ENCODE data around the gene PADI1.

Gene PADI1

GRCh38 chr1:17280894-17281293, 76.0 kb downstream of the PADI1 start:
- no peaks in the 10 kb centered on the region for H3K9me2 ChIP-seq (replicated peaks; ENCODE audit: insufficient read depth, low read length)
- H3F3A ChIP-seq (ENCODE audit: insufficient read depth): no peaks in the 10 kb centered on the region
- H3K36me3 ChIP-seq (ENCODE audit: low read length): no peaks in the 10 kb centered on the region
- H3K9ac ChIP-seq (ENCODE audit: low read length): no peak overlapping the region
- no peak for TF ChIP-seq EZH2phosphoT487 (conservative IDR thresholded peaks at IDR 0.05; ENCODE audit: low read length)
- TF ChIP-seq, protein P1, sequence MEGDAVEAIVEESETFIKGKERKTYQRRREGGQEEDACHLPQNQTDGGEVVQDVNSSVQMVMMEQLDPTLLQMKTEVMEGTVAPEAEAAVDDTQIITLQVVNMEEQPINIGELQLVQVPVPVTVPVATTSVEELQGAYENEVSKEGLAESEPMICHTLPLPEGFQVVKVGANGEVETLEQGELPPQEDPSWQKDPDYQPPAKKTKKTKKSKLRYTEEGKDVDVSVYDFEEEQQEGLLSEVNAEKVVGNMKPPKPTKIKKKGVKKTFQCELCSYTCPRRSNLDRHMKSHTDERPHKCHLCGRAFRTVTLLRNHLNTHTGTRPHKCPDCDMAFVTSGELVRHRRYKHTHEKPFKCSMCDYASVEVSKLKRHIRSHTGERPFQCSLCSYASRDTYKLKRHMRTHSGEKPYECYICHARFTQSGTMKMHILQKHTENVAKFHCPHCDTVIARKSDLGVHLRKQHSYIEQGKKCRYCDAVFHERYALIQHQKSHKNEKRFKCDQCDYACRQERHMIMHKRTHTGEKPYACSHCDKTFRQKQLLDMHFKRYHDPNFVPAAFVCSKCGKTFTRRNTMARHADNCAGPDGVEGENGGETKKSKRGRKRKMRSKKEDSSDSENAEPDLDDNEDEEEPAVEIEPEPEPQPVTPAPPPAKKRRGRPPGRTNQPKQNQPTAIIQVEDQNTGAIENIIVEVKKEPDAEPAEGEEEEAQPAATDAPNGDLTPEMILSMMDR (IDR thresholded peaks at IDR 0.05; ENCODE audit: insufficient read depth, low read length, poor library complexity, severe bottlenecking): no peak
- H3K27me3 ChIP-seq (ENCODE audit: low read length): no peaks in the 10 kb centered on the region
- H2AFZ ChIP-seq (ENCODE audit: low read depth, low read length, severe bottlenecking): no peak overlapping the region
- no peak overlapping the region for H3K27ac ChIP-seq (ENCODE audit: low read depth, low read length)
- no peaks in the 10 kb centered on the region for H4K20me1 ChIP-seq (ENCODE audit: low read depth, low read length)
- no peaks in the 10 kb centered on the region for H3K9me3 ChIP-seq (ENCODE audit: insufficient read depth, low read length)
- H3K4me3 ChIP-seq (ENCODE audit: insufficient read depth, low read length, poor library complexity, severe bottlenecking): no peak overlapping the region
- no peak overlapping the region for H3K4me2 ChIP-seq (ENCODE audit: low read depth, low read length, poor library complexity, severe bottlenecking)
- no peaks in the 10 kb centered on the region for H3K79me2 ChIP-seq (ENCODE audit: insufficient read depth, low read length)

GRCh38 chr1:17281775-17282181, 76.8 kb downstream of the PADI1 start:
- Histone ChIP-seq H3K27ac (ENCODE audit: low read depth, low read length) (no peak overlapping the region), H4K20me1 (ENCODE audit: low read depth, low read length) (no peaks in the 10 kb centered on the region), H3K4me2 (ENCODE audit: low read depth, low read length, poor library complexity, severe bottlenecking) (no peak overlapping the region), H3K9me3 (ENCODE audit: insufficient read depth, low read length) (no peaks in the 10 kb centered on the region), H3K9me2 (replicated peaks; ENCODE audit: insufficient read depth, low read length) (no peaks in the 10 kb centered on the region), H3K27me3 (ENCODE audit: low read length) (no peaks in the 10 kb centered on the region), H3F3A (ENCODE audit: insufficient read depth) (no peaks in the 10 kb centered on the region), H3K79me2 (ENCODE audit: insufficient read depth, low read length) (no peaks in the 10 kb centered on the region), H3K36me3 (ENCODE audit: low read length) (no peaks in the 10 kb centered on the region), H2AFZ (ENCODE audit: low read depth, low read length, severe bottlenecking) (no peak overlapping the region), H3K4me3 (ENCODE audit: insufficient read depth, low read length, poor library complexity, severe bottlenecking) (no peak overlapping the region), H3K9ac (ENCODE audit: low read length) (no peak overlapping the region)
- TF ChIP-seq, protein P1 (IDR thresholded peaks at IDR 0.05; ENCODE audit: insufficient read depth, low read length, poor library complexity, severe bottlenecking): no peak
- no peak for TF ChIP-seq EZH2phosphoT487 (conservative IDR thresholded peaks at IDR 0.05; ENCODE audit: low read length)

DNA sequence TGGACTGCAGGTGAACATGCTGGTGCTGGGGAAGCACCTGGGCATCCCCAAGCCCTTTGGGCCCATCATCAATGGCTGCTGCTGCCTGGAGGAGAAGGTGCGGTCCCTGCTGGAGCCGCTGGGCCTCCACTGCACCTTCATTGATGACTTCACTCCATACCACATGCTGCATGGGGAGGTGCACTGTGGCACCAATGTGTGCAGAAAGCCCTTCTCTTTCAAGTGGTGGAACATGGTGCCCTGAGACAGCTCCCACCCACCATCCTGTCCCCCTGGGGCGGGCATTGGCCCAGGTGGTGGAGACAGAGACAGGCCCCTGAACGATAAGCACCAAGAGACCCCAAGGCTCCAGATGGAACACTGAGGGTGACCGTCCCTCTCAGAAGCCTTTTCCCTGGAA, 77.9 kb downstream of the PADI1 start:
- Histone ChIP-seq H2AFZ (ENCODE audit: low read depth, low read length, severe bottlenecking) (no peak overlapping the region), H3F3A (ENCODE audit: insufficient read depth) (no peaks in the 10 kb centered on the region), H3K9ac (ENCODE audit: low read length) (no peak overlapping the region), H3K9me2 (replicated peaks; ENCODE audit: insufficient read depth, low read length) (no peaks in the 10 kb centered on the region), H3K4me3 (ENCODE audit: insufficient read depth, low read length, poor library complexity, severe bottlenecking) (no peak overlapping the region), H4K20me1 (ENCODE audit: low read depth, low read length) (no peaks in the 10 kb centered on the region), H3K27ac (ENCODE audit: low read depth, low read length) (no peak overlapping the region), H3K9me3 (ENCODE audit: insufficient read depth, low read length) (no peaks in the 10 kb centered on the region), H3K4me2 (ENCODE audit: low read depth, low read length, poor library complexity, severe bottlenecking) (no peak overlapping the region), H3K36me3 (ENCODE audit: low read length) (no peaks in the 10 kb centered on the region), H3K27me3 (ENCODE audit: low read length) (no peaks in the 10 kb centered on the region), H3K79me2 (ENCODE audit: insufficient read depth, low read length) (no peaks in the 10 kb centered on the region)
- TF ChIP-seq, protein P1 (IDR thresholded peaks at IDR 0.05; ENCODE audit: insufficient read depth, low read length, poor library complexity, severe bottlenecking): no peak
- TF ChIP-seq EZH2phosphoT487 (conservative IDR thresholded peaks at IDR 0.05; ENCODE audit: low read length): no peak

All from SU-DHL-6 (cell line).